RWPE2 (cell line): Measurements from ENCODE around the gene HYOU1.

Experiments used
- ATAC-seq: fragments of 200-7000 bp; cut with Tn5 transposase; 3 replicates; pipeline ENCODE4 v1.9.1; 2021; ENCODE audit warnings: low read depth
- DNase-seq: peaks from one replicate; pipeline ENCODE4 v3.0.0-alpha.2; 2020; ENCODE audit warnings: low spot score
- H3K27ac ChIP-seq: fragments of 450-650 bp; 2 replicates; pipeline ENCODE4 v1.5.1; 2017; ENCODE audit warnings: mild to moderate bottlenecking; ENCODE audit not compliant: poor library complexity, severe bottlenecking
- H3K27me3 ChIP-seq: fragments of 250-450 bp; sonication (Bioruptor Pico); 2 replicates; pipeline ENCODE4 v1.5.1; 2021; ENCODE audit warnings: mild to moderate bottlenecking, moderate library complexity; ENCODE audit not compliant: insufficient read depth, poor library complexity, severe bottlenecking
- H3K36me3 ChIP-seq: fragments of 250-450 bp; sonication (Bioruptor Pico); 2 replicates; pipeline ENCODE4 v1.5.1; 2020; ENCODE audit warnings: low read depth, mild to moderate bottlenecking, moderate library complexity
- H3K4me1 ChIP-seq: fragments of 250-450 bp; sonication (Bioruptor Pico); 2 replicates; pipeline ENCODE4 v1.5.1; 2021; ENCODE audit warnings: mild to moderate bottlenecking, moderate library complexity; ENCODE audit not compliant: insufficient read depth, poor library complexity, severe bottlenecking
- H3K4me3 ChIP-seq: fragments of 250-450 bp; sonication (Bioruptor Pico); 2 replicates; pipeline ENCODE4 v1.5.1; 2021; ENCODE audit warnings: mild to moderate bottlenecking, moderate library complexity; ENCODE audit not compliant: severe bottlenecking
- H3K9me3 ChIP-seq: fragments of 250-450 bp; sonication (Bioruptor Pico); 2 replicates; pipeline ENCODE4 v1.5.1; 2021; ENCODE audit warnings: mild to moderate bottlenecking, moderate library complexity; ENCODE audit not compliant: severe bottlenecking
- TF ChIP-seq, protein P1 (sequence below): fragments of 450-650 bp; IDR thresholded peaks from one replicate; pipeline ENCODE4 v1.5.1; 2017; ENCODE audit warnings: mild to moderate bottlenecking, moderate library complexity; ENCODE audit not compliant: poor library complexity, severe bottlenecking

The HYOU1 gene

DNA sequence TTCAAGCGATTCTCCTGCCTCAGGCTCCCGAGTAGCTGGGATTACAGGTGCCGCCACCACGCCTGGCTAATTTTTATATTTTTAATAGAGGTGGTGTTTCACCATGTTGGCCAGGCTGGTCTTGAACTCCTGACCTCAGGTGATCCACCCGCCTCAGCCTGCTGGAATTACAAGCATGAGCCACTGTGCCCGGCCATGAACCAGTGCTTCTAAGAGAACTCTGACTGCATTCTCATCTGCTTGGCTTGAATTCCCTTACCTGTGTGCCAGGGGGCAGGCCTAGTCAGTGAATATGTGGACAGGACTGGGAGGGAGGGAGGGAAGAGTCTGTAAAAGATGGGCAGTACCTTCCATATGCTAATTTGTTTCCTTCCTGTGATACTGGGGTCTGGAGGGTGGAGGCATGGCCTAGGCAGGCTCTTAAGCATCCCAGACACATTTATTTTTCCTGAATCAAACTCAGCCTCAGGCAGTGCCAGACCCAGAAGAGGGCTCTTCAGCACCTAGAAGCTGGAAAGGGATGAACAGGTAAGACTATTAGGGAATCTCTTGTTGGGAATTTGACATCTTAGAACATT, 45.4 kb downstream of the HYOU1 start:
- no peaks in the 10 kb centered on the region for H3K27me3 ChIP-seq
- no peak overlapping the region for H3K4me3 ChIP-seq
- TF ChIP-seq, protein P1, sequence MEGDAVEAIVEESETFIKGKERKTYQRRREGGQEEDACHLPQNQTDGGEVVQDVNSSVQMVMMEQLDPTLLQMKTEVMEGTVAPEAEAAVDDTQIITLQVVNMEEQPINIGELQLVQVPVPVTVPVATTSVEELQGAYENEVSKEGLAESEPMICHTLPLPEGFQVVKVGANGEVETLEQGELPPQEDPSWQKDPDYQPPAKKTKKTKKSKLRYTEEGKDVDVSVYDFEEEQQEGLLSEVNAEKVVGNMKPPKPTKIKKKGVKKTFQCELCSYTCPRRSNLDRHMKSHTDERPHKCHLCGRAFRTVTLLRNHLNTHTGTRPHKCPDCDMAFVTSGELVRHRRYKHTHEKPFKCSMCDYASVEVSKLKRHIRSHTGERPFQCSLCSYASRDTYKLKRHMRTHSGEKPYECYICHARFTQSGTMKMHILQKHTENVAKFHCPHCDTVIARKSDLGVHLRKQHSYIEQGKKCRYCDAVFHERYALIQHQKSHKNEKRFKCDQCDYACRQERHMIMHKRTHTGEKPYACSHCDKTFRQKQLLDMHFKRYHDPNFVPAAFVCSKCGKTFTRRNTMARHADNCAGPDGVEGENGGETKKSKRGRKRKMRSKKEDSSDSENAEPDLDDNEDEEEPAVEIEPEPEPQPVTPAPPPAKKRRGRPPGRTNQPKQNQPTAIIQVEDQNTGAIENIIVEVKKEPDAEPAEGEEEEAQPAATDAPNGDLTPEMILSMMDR, result no peak
- no peaks in the 10 kb centered on the region for H3K9me3 ChIP-seq
- no peak for DNase-seq
- no peak overlapping the region for H3K27ac ChIP-seq
- peaks cover 4% of the 10 kb centered on the region for H3K4me1 ChIP-seq
- peaks cover 79% of the 10 kb centered on the region for H3K36me3 ChIP-seq
- ATAC-seq, result 0 out of 3 replicates have a peak, but pooled peaks have one; percentile 3

DNA sequence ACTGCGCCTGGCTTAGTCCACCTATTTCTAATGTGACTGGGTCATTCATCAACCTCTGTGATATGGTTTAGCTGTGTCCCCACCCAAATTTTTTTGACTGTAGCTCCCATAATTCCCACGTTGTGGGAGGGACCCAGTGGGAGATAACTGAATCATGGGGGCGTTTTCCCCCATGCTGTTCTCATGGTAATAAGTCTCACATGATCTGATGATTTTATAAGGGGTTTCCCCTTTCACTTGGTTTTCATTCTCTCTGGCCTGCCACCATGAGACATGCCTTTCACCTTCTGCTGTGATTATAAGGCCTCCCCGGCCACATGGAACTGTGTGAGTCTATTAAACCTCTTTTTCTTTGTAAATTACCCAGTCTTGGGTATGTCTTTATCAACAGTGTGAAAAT, 50.3 kb downstream of the HYOU1 start:
- Histone ChIP-seq H3K4me3 (no peak overlapping the region), H3K36me3 (peaks cover 70% of the 10 kb centered on the region), H3K9me3 (no peaks in the 10 kb centered on the region), H3K27ac (no peak overlapping the region), H3K27me3 (no peaks in the 10 kb centered on the region), H3K4me1 (no peaks in the 10 kb centered on the region)
- TF ChIP-seq, protein P1, result no peak
- no peak for DNase-seq
- ATAC-seq, result no peak

DNA sequence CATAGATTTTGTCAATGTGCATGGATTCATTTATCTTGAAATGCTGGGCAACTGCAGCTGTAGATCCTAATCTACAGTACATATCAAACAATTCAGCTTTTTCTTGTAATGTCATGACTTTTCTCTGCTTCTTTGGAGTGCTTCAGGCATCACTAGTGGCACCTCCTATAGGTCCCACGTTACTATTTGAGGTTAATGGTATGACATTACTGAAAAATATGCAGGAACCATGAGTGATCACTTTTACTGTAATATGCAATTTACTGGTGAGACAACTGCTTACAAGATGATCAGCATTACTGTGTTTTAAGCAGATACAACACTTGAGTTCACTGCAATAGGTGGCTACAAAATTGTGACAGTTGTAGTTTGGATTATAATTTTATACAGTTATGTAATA, 56.1 kb downstream of the HYOU1 start:
- no peak overlapping the region for H3K4me3 ChIP-seq

DNA sequence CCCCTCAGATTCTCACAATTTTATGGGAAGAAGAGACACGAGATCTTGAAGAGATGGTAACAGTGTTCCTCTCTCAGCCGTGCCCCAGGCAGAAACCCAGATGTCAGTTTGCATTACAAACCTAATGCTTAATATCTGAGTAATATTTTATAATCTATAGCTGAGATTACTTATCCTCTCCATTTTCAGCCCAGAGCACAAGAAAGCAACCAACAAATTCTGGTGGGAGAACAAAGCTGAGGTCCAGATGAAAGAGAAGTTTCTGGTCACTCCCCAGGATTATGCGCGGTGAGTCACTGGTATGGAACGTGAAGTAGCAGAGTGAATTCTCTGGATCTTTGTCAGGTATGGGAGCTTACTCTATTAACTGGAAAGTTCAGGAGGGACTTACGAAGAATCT, 58.2 kb downstream of the HYOU1 start:
- Histone ChIP-seq H3K4me3 (peak overlapping the region; percentile 50), H3K27me3 (no peaks in the 10 kb centered on the region), H3K9me3 (no peaks in the 10 kb centered on the region), H3K36me3 (peaks cover 44% of the 10 kb centered on the region), H3K4me1 (peaks cover 10% of the 10 kb centered on the region), H3K27ac (peak overlapping the region; percentile 87)
- DNase-seq (no peak), ATAC-seq (peak; percentile 69)
- TF ChIP-seq, protein P1, result no peak

More for the DNA sequence above, 56.1 kb downstream of the HYOU1 start:
- Histone ChIP-seq H3K9me3 (no peaks in the 10 kb centered on the region), H3K4me1 (peaks cover 10% of the 10 kb centered on the region), H3K36me3 (peaks cover 61% of the 10 kb centered on the region), H3K27ac (no peak overlapping the region), H3K27me3 (no peaks in the 10 kb centered on the region)
- TF ChIP-seq, protein P1, result no peak
- ATAC-seq (no peak), DNase-seq (no peak)

DNA sequence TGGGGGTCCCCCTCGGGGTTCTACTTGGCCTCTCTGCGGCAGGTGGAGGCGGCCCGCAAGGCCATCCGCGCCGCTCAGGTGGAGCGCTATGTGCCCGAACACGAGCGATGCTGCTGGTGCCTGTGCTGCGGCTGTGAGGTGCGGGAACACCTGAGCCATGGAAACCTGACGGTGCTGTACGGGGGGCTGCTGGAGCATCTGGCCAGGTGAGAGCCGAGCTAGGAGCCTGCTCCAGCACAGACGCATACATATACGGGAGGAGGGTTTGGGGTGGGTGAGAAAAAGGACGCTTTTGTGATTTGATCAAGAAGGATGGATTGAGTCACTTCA, 58.7 kb downstream of the HYOU1 start:
- TF ChIP-seq, protein P1, result no peak
- ATAC-seq (peak; percentile 40), DNase-seq (no peak)
- Histone ChIP-seq H3K9me3 (no peaks in the 10 kb centered on the region), H3K4me3 (peak overlapping the region; percentile 50), H3K27ac (peak overlapping the region; percentile 87), H3K4me1 (peaks cover 10% of the 10 kb centered on the region), H3K27me3 (no peaks in the 10 kb centered on the region), H3K36me3 (peaks cover 42% of the 10 kb centered on the region)
